Measurements from ENCODE around the gene DHX57. TPM values are rescaled to one million over a fixed set of nuclear protein-coding genes. Genes with fewer than 3 reads are reported as not detected.
"Not testable (repeated sequence)": the region's sequence is repeated elsewhere in the genome, so short reads cannot be mapped to it uniquely, and the experiment has no call there.

The DHX57 gene
- polyA plus RNA-seq, 1 donor from 2014 or later: 44.0 TPM

GRCh38 chr2:38797250-38797676 is 78.5 kb downstream of the DHX57 start:
- no peak for TF ChIP-seq CTCF (IDR thresholded peaks at IDR 0.05; ENCODE audit: poor library complexity, severe bottlenecking)
- TF ChIP-seq MXI1 (conservative IDR thresholded peaks at IDR 0.05; ENCODE audit: poor library complexity, severe bottlenecking): no peak
- no peak for TF ChIP-seq RAD21 (conservative IDR thresholded peaks at IDR 0.05)
- no peak for TF ChIP-seq EP300 (conservative IDR thresholded peaks at IDR 0.05; ENCODE audit: poor library complexity, severe bottlenecking)
- TF ChIP-seq SMC3 (conservative IDR thresholded peaks at IDR 0.05; ENCODE audit: poor library complexity): no peak
- TF ChIP-seq REST (IDR thresholded peaks at IDR 0.05; ENCODE audit: borderline replicate concordance): no peak
- no peak for TF ChIP-seq TAF1 (IDR thresholded peaks at IDR 0.05; ENCODE audit: low read depth)
- TF ChIP-seq POLR2AphosphoS5 (IDR thresholded peaks at IDR 0.05): no peak
- Histone ChIP-seq H3K27me3 (ENCODE audit: insufficient read depth, low read depth, low read length) (no peaks in the 10 kb centered on the region), H3K4me2 (ENCODE audit: low read length) (no peak overlapping the region), H2AFZ (ENCODE audit: low read depth, low read length) (no peak overlapping the region), H3F3A (ENCODE audit: insufficient read depth, low read length, poor library complexity, severe bottlenecking) (no peaks in the 10 kb centered on the region), H3K4me3 (ENCODE audit: low read length) (no peak overlapping the region), H3K27ac (ENCODE audit: low read length) (no peak overlapping the region), H3K79me2 (replicated peaks; ENCODE audit: insufficient read depth, low read length) (no peaks in the 10 kb centered on the region), H4K20me1 (ENCODE audit: insufficient read depth) (no peaks in the 10 kb centered on the region), H3K9me3 (ENCODE audit: low read length) (no peaks in the 10 kb centered on the region), H3K9ac (ENCODE audit: low read length) (no peak overlapping the region), H3K9me2 (ENCODE audit: insufficient read depth, low read length) (no peaks in the 10 kb centered on the region), H3K36me3 (ENCODE audit: insufficient read depth, low read length) (peaks cover 5% of the 10 kb centered on the region)

GRCh38 chr2:38795016-38795415 is 80.7 kb downstream of the DHX57 start:
- H4K20me1 ChIP-seq (ENCODE audit: insufficient read depth); H3F3A ChIP-seq (ENCODE audit: insufficient read depth, low read length, poor library complexity, severe bottlenecking); H3K9ac ChIP-seq (ENCODE audit: low read length): not testable (repeated sequence)

GRCh38 chr2:38794235-38794946 is 81.3 kb downstream of the DHX57 start:
- H3K9me3 ChIP-seq (ENCODE audit: low read length): no peaks in the 10 kb centered on the region
- H3K4me3 ChIP-seq (ENCODE audit: low read length): no peak overlapping the region
- no peak overlapping the region for H3K27ac ChIP-seq (ENCODE audit: low read length)
- no peaks in the 10 kb centered on the region for H3K9me2 ChIP-seq (ENCODE audit: insufficient read depth, low read length)
- no peak overlapping the region for H2AFZ ChIP-seq (ENCODE audit: low read depth, low read length)
- H3K27me3 ChIP-seq (ENCODE audit: insufficient read depth, low read depth, low read length): no peaks in the 10 kb centered on the region
- H3K4me2 ChIP-seq (ENCODE audit: low read length): no peak overlapping the region
- no peak for TF ChIP-seq MXI1 (conservative IDR thresholded peaks at IDR 0.05; ENCODE audit: poor library complexity, severe bottlenecking)
- no peak for TF ChIP-seq REST (IDR thresholded peaks at IDR 0.05; ENCODE audit: borderline replicate concordance)
- no peak for TF ChIP-seq TAF1 (IDR thresholded peaks at IDR 0.05; ENCODE audit: low read depth)
- TF ChIP-seq EZH2 (IDR thresholded peaks at IDR 0.05; ENCODE audit: borderline replicate concordance, insufficient read depth, low read length, poor library complexity, severe bottlenecking): no peak
- no peak for TF ChIP-seq RAD21 (conservative IDR thresholded peaks at IDR 0.05)
- H3K9ac ChIP-seq (ENCODE audit: low read length): no peak overlapping the region
- H3K79me2 ChIP-seq (replicated peaks; ENCODE audit: insufficient read depth, low read length): no peaks in the 10 kb centered on the region
- no peaks in the 10 kb centered on the region for H4K20me1 ChIP-seq (ENCODE audit: insufficient read depth)
- H3F3A ChIP-seq (ENCODE audit: insufficient read depth, low read length, poor library complexity, severe bottlenecking): no peaks in the 10 kb centered on the region
- H3K36me3 ChIP-seq (ENCODE audit: insufficient read depth, low read length): no peaks in the 10 kb centered on the region

More at GRCh38 chr2:38795016-38795415, 80.7 kb downstream of the DHX57 start:
- H3K36me3 ChIP-seq (ENCODE audit: insufficient read depth, low read length); H2AFZ ChIP-seq (ENCODE audit: low read depth, low read length); H3K4me2 ChIP-seq (ENCODE audit: low read length); H3K9me3 ChIP-seq (ENCODE audit: low read length); H3K79me2 ChIP-seq (replicated peaks; ENCODE audit: insufficient read depth, low read length); H3K9me2 ChIP-seq (ENCODE audit: insufficient read depth, low read length); H3K4me3 ChIP-seq (ENCODE audit: low read length); H3K27ac ChIP-seq (ENCODE audit: low read length); H3K27me3 ChIP-seq (ENCODE audit: insufficient read depth, low read depth, low read length): not testable (repeated sequence)
